Effector CD4-positive, alpha-beta T cell (primary cell): ENCODE data around the gene CCDC137.
"Not testable (repeated sequence)": the region's sequence is repeated elsewhere in the genome, so short reads cannot be mapped to it uniquely, and the experiment has no call there.

ENCODE experiments used
- DNase-seq: peaks from one replicate; pipeline ENCODE4 v3.0.0-alpha.2; 2020

CCDC137 gene

DNA sequence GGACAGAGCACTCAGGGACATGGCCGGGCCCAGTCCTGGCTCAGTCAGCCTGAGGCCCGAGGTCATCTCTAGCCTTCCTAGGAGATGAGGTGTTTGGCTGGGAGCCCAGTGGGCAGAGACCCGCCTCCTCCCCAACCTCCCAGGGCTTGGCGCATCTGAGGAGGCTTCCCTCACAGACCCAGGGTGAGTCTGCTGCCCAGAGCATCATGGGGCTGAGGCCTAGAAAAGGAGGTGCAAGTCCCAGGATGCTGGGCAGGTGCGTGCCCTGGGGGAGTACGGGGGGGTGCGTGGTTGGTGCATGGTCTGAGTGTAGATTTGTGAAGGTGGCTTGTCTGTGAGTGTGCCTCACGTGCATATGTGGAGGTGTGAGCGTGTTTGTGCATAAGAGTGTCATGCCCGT, 14.8 kb upstream of the CCDC137 start:
- DNase-seq, result no peak

DNA sequence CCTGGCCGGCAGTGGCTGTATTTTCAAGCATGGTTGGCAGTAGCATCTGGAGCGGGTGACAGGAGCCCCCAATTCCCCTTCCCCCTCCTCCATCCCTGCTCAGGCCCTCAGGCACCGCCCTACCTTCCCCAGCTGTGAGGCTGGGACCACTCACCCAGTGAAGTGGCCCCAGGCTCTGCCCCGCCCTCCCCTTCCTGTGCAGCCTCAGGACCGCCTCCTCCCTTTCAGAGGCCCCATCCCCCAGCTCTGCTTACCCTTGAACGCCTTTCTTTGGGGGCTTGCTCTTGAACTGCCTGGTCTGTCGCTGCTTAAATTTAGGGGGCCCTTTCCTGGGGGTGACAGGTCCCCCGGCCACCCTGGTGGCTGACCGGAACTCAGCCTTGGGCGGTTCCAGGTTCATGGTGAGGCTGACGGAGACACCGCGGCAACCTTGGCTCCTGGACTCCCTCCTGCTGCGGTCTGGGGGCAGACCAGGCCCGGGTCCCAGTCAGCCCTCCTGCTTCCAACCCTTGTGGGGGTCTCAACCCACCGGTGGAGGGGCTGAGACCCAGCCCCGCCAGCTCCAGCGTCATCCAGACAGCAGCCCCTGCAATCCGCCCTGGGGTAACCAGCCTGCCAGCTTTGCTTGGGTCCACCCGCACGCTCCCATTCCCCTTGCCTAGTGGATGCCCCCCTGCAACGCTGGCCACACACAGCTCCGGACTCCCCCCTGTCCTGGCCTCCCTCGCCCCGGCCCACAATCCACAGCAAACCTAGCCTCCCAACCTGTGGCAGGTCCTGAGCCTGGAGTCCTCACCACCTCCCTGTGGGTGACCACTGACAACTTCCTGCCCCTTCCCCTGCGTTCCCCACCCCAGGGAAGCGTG, 13.4 kb upstream of the CCDC137 start:
- no peak for DNase-seq

DNA sequence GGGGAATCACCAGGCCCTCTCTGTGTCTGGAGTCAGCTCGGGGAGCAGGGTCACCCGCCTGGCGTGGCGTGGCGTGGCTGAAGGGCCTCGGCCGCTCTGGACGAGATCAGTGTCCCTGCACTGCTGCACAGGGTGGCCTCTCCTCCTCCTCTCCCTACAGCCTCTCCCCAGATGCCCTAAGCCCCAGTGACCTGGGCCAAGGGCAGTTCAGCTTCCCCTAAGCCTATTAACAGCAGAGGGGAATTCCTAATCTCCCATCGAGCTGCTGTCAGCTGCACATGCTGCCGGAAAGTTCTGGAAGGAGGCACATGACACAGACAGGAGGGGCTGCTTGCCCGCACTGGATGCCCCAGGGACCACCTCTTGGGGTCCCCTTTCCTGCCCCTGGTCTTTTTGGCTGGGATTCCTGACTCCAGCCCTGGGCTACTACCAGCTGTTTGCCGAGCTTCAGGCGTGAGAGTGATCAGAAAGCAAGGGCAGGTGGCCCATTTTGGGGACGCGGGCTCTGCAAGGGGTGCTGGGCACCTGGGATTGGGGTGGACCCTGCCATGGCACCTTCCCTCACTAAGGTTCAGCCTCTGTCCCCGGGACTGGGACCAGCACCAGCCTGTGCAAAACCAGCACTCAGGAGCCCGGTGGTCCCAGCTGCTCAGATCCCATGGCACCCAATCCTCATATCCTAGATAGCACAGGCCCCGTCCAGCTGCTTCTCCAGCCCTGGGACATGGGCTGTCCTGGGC, 11.0 kb upstream of the CCDC137 start:
- DNase-seq, result no peak

DNA sequence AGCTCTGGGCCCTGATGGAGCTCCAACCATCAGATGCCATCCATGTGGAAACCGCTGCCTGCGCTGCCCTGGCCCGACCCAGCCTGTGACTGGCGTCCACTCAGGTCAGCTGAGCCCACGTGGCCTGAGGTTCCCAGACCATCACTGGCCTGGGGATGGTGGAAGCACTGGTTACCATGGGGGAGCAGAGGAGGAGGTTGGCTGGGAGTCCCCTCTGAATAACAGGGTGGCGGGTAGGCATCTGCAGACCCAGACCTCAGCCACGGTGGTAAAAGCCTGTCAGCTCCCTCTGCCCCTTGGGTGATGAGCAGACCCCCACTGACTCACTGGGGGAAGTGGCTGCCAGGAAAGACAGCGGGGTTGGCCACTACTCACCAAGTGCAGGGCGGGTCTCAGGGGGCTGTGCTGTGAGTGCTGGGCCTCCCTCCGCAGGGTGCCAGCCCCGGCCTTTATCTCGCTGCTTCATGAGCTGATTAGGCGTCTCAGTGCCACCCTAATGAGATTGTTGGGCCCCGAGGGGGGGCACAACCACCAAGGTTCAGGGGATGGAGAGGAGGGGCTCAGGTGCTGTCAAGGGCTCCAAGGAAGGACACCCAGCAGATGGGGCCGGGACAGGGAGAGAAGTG, 10.3 kb upstream of the CCDC137 start, which contains the start of gene PDE6G:
TSS of gene PDE6G (minus strand) at position 425 of the 626 bp plus-strand sequence. CDS start 3,237 bp downstream, outside the sequence.
- DNase-seq, result no peak

DNA sequence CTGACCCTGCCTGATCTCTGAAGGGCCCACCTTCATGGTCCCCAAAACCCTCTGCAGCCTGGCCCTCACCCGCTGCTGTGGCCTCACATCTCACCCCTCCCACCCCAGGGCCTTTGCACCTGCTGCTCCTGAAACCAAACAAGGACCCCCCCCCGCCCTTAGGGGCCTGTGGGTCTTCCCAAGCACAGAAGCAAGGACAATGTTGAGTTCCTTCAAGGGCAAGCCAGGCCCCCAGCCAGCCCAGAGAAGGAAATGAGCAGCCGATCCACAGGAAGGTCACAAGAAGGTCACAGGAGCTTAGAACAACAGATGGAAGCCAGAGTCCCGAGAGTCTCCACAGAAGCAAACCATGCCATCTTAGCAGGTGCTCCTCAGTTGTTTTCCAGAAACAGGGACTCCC, 9.7 kb upstream of the CCDC137 start:
- DNase-seq, result no peak

DNA sequence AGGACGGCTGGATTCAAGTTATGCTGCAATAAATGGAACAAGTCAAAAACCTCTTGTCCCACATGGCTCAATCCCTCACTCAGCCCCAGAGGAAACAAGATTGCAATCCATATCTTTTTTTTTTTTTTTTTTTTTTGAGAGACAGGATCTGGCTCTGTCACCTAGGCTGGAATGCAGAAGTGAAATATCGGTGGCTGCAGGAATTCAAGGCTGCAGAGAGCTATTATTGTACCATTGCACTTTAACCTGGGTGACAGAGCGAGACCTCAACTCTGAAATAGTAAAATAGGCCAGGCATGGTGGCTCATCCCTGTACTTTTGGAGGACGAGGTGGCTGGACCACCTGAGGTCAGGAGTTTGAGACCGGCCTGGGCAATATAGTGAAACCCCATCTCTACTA, 7.5 kb upstream of the CCDC137 start:
- no peak for DNase-seq

DNA sequence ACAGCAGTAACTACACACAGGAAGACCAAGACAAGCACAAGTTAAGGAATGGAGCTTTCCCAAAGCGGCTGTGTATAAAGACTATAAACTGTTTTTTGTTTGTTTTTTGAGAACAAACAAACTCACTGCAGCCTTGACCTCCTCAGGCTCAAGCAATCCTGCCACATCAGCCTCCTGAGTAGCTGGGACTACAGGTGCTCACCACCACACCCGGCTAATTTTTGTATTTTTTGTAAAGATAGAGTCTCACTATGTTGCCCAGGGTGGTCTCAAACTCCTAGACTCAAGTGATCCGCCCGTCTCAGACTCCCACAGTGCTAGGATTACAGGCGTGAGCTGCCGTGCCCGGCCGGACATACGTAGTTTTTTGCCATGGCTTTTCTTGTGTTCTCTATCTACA, 6.1 kb upstream of the CCDC137 start:
- DNase-seq, result no peak

DNA sequence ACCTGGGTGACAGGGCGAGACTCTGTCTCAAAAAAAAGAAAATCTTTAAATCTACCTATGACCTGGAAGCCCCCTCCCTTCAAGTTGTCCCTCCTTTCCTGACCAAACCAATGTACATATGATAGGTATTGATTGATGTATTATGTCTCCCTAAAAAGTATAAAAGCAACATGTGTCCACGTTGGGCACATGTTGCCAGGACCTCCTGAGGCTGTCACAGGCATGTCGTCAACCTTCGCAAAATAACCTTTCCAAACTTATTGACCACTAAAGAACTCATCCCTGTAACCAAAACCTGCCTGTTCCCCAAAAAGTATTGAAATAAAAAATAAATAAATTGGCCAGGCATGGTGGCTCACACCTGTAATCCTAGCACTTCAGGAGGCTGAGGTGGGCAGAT, 4.5 kb upstream of the CCDC137 start:
- DNase-seq, result no peak

DNA sequence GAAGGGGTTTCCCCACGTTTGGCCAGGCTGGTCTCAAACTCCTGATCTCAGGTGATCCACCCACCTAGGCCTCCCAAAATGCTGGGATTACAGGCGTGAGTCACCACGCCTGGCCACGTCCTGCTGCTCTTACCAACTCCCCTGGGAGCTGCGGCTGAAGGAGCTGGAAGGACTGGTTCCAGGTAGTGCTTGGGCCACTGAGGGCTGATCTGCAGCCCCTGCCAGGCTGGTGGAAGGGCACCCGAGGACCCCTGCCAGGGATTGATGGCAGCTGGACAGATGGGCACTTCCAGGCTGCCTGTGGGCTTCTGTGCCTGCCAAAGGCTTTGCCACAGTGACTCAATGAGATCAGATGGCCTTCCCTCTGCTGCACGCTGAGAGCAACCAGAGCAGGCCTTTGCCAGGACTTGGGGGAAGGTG, 2.5 kb upstream of the CCDC137 start:
- DNase-seq, result no peak

DNA sequence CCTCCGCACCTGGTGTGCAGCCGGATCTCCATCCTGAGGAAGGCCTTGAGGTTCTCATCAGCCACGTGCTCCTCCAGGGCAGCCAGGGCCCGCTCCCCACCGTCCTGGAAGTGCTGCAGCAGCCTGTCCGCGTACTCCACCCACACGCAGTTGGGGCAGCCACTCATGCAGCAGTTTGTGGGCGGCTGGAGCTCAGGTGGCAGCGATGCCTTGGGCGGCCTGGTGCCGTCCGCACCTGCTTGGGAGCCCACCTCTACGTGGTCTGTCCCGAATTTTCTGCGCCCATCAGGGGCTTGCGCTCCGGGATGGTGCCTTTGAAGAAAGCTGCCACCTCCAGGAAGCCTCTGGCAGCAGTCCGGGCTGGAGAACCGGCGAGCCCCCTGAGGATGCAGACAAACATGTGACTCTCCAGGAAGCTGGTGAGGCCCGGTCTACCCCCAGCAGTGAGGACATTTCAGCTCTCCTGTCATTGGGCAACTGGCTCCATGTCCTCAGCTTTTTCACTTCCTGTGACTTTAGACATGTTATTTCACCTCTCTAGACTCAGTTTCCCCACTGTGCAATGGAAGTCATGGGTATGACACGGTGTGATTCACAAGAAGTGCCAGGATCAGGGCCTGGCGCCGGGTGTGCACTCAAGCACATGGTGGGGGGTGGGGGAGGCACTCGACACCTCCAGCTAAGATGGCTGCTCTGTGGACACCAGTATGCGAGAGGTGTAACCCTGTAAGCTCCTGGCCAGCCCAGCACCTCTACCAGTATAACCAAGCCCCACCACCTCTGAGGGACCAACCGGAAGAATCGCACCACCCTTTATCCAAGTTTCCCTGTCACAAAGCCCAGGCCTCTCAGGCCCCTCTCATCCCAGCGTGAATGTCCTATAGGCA, 1.1 kb upstream of the CCDC137 start:
- DNase-seq, result no peak

DNA sequence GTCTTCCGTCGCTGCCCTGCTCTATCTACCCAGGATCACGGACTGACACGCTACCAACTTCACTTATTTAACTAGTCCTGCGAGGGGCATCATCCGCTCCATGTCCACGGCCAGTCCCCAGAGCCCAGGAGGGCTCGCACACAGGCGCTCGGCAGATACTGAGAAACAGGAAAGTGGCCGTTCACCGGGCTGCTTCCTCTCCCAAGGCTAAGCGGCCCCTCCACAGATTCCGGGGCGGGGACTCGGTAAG, 520 bp upstream of the CCDC137 start:
- DNase-seq, result no peak

DNA sequence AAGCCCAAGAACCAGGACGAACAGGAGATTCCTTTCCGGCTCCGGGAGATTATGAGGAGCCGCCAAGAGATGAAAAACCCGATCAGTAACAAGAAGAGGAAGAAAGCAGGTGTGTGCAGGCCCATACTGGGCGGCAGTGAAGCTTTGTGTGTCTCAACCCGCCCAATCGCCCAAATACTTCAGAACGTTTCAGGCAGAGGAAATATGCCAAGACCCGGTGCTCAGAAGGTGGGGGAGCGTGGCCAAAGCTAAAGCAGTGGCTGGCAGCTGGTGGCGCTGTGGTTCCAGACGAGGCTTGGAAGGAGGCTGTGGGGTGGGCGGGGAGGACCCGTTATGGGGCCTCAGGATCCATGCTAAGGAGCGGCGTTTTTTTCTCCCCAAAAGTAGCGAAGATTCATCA, 1.2 kb downstream of the CCDC137 start:
- no peak for DNase-seq

DNA sequence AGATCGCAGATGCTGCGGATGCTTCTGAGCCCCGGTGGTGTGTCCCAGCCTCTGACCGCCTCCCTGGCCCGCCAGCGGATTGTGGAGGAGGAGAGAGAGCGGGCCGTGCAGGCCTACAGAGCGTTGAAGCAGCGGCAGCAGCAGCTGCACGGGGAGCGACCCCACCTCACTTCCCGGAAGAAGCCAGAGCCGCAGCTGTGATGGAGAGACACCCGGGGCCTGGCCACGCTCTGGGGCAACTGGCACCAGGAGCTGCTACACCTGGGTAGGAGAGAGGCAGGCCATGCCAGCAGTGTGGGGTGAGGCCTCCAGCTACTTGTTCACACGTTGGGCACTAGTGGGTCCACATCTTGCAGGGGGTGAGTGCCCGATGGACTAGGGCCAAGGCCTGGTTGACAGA, 6.0 kb downstream of the CCDC137 start:
- DNase-seq, result no peak

DNA sequence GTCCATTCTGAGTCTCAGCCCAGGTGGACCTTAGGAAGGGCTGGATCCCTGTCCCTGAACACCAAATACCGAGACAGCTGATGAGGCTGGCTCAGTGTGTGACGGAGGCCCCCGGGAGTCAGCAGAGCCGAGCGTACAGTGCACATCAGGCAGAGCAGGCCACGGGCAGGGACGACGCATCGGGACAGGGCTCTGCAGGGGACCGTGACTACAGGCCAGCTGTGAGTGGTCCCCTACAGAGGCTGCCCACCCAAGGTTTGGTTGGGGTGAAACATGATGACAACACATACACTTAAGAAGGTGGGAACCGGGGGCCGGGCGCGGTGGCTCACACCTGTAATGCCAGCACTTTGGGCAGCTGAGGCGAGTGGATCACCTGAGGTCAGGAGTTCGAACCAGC, 6.4 kb downstream of the CCDC137 start:
- DNase-seq, result no peak

DNA sequence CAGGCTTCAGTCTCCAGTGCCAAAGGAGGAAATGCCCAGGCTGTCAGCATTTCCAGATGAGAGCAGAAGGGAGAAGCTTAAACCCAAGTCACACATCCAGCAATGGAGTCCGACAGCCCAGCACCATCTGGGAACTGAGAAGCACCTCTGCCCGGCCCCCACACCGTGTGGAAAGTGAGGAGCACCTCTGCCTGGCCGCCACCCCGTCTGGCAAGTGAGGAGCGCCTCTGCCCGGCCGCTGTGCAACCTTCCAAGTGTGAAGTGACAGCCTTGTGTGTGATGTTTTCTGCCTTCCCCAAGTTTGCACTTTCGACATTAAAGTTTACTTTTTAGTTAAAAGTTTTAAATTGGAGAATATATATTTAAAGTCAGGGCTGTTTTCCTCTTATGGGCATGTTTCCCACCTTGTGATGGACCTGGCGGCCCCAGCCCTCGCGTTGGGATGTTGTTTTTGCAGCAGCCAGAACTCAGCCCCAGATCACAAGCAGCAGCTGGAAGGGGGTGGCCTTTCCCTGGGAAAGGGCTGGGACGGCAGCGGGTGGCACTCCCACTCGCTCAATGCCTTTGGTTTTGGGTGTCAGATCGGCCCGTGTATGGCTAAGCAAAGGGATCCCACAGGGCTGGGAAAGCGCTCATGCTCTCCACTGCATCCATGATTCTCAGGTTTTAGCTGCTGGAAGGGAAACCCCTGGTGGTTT, 7.2 kb downstream of the CCDC137 start:
- DNase-seq, result no peak

DNA sequence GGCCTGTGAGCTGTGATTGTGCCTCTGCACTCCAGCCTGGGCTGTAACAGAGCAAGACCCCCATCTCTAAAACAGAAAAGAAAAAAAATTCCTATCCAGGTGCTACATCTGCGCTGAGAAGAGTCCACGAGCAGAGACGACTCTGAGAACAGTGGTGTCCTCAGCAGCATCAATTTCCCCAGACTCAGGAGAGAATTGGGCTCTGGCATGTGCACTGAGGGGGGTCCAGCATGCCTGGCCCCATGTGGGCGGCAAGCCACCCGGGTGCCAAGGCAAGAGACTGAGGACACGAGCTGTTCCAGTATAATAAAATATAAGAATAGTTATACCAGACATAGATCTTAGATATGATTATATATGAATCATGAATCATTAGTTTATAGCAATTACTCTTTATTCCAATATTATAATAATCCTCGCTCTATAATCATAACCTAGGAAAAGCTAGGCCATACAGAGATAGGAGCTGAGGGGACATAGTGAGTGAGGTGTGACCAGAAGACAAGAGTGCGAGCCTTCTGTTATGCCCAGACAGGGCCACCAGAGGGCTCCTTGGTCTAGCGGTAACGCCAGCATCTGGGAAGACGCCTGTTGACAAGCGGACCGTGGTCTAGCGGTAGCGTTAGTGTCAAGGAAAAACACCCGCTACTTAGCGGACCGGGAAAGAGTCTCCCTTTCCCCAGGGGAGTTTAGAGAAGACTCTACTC, 9.1 kb downstream of the CCDC137 start:
- not testable (repeated sequence) for DNase-seq

DNA sequence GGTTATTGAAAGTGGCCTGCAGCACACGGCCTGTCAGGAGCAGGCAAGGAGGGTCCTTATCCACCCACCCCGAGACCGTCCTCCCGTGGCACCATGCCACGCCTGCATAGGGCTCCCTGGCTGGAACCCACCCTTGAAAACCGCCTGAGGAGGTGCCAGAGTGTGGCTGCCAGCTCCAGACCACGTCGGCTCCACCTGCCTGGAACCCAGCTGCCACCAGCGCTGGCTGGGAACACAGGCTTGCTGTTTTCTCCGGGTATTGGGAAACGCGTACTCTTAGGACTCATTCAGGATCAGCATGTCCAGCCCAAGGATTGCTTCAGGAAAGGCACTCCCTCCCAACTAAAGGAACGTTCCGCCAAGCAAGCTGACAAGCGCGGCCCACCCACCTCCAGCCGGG, 10.4 kb downstream of the CCDC137 start:
- no peak for DNase-seq

DNA sequence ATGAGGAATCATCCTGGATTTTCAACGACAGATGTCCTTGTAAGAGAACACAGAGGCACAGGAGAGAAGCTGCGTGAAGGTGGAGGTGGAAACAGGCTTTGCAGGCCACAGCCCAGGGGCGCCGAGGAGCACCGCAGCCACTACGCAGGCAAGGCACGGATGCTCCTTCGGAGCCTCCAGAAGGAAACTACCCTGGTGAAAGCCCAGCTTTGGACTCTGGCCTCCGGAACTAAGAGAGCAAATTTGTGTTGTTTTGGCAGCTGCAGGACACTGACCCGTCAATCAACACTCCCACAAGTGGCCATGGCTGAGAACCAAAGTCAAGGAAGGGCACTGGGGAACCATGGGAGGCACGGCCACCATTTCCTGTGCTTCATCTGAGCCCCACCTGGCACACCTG, 13.6 kb downstream of the CCDC137 start:
- DNase-seq, result no peak

DNA sequence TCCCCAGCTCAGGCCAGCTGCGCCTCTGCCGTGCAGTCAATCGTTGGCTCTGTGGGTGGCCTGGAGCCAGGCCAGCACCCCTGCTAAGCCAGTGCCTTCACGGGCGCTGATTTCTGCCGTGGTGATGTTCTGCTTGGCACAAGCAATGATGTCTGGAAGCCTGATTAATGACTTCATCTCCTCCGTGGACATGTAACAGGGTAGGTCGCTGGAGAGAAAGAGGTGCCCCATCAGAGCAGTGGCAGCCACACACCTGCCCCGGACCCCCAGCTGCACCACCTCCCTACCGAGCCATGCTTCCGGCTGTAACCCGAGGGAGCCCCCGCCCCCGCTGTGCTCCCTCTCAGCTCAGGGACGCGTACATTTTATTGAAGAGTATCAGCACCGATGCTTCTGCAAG, 15.1 kb downstream of the CCDC137 start:
- no peak for DNase-seq

DNA sequence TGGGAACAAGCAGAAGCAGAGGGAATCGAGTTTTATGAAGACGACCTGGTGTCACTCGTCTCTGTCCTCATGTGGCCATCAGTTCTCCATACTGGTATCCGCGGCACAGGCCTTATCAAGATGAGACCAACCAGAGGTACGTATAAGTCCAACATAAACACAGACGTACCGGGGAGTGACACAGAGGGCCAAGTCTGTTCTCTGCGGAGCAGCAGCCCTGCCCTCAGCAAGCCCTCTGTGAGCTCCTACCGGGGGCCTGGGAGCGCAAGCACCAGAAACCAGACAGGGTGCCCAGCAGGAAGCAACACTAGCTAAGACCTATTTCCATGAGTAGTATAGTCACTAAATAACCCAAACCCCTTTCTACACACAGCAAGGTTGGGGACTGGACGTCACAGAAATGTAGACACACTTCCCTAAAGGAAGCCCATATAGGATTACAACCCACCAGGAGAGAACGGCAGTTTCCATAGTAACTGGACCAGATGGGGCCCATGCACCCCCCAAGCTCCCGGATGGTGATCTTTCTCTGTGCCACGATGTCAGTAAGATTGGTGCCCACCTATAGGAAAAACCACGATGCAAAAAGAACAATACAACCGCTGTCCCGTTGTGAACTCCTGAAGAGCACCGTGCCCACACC, 16.1 kb downstream of the CCDC137 start:
- DNase-seq, result no peak

DNA sequence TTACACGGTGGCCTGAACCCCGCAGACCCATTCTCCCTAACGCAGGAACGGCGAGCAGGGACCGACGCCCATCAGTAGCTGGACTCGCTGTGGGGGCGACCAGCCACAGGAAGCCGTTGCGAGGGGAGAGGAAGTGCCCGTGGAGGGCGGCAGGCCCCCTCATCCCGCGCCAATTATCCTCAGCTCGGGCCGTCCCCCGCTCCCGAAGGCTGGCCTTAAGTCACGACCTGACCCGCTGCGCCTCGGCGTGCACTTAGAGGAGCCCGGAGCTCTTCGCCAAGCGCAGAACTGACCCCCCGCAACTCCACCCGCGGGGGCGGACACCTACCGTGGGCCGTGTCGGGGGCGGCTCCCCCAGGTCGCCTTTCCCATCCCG, 16.7 kb downstream of the CCDC137 start:
- no peak for DNase-seq
